Nucleus accumbens (tissue), 56 donors: Measurements from ENCODE around the gene HPCA.

Source experiments
- DNase-seq, 56 donors: peaks; one replicate each; lab custom pipeline; 2025; lab: John Stamatoyannopoulos, UW

HPCA gene

GRCh38 chr1:32888134-32888533, 1.8 kb downstream of the HPCA start:
- DNase-seq, result no peak

GRCh38 chr1:32888677-32889420, 2.6 kb downstream of the HPCA start:
- no peak for DNase-seq

GRCh38 chr1:32889731-32890278, 3.5 kb downstream of the HPCA start:
- no peak for DNase-seq

GRCh38 chr1:32890516-32891240, 4.4 kb downstream of the HPCA start:
- no peak for DNase-seq

- no peak for DNase-seq
These were observed 4.9 kb downstream of the HPCA start for GRCh38 chr1:32891241-32891570.

- DNase-seq, result no peak
These were observed 5.3 kb downstream of the HPCA start for GRCh38 chr1:32891630-32892029.

- peak in 48 of 56 donors; percentile 33 to 88 (median 70) for DNase-seq
These were observed 6.3 kb downstream of the HPCA start for GRCh38 chr1:32892368-32893197.

GRCh38 chr1:32893198-32894018, 7.1 kb downstream of the HPCA start:
- peak in 35 of 56 donors; percentile 28 to 79 (median 56) for DNase-seq

GRCh38 chr1:32894019-32894600, 7.8 kb downstream of the HPCA start:
- DNase-seq, result no peak

- no peak for DNase-seq
These were observed 8.4 kb downstream of the HPCA start for GRCh38 chr1:32894681-32895080.

- DNase-seq, result no peak
These were observed 9.3 kb downstream of the HPCA start for GRCh38 chr1:32895325-32896215.

GRCh38 chr1:32896451-32896850, 10.2 kb downstream of the HPCA start:
- DNase-seq, result no peak

- DNase-seq, result no peak
These were observed 11.1 kb downstream of the HPCA start for GRCh38 chr1:32897082-32898049.

GRCh38 chr1:32898056-32898455, 11.8 kb downstream of the HPCA start:
- no peak for DNase-seq

GRCh38 chr1:32898958-32899357, 12.7 kb downstream of the HPCA start:
- no peak for DNase-seq

- DNase-seq, result no peak
These were observed 13.4 kb downstream of the HPCA start for GRCh38 chr1:32899586-32900296.
